ENCODE data around the gene SLC25A4.
"Not testable (repeated sequence)": the region's sequence is repeated elsewhere in the genome, so short reads cannot be mapped to it uniquely, and the experiment has no call there.

The SLC25A4 gene

GRCh38 chr4:185194924-185195888, 52.1 kb downstream of the SLC25A4 start:
- TF ChIP-seq CTCF (conservative IDR thresholded peaks at IDR 0.05; ENCODE audit: low read length), result no peak
- DNase-seq (ENCODE audit: low read depth), result no peak
- H3K4me3 ChIP-seq (ENCODE audit: low read length), result no peak overlapping the region

GRCh38 chr4:185196437-185196836, 53.4 kb downstream of the SLC25A4 start:
- H3K4me3 ChIP-seq (ENCODE audit: low read length), result no peak overlapping the region
- DNase-seq (ENCODE audit: low read depth), result no peak
- no peak for TF ChIP-seq CTCF (conservative IDR thresholded peaks at IDR 0.05; ENCODE audit: low read length)

- DNase-seq (ENCODE audit: low read depth); H3K4me3 ChIP-seq (ENCODE audit: low read length): not testable (repeated sequence)
Observed at GRCh38 chr4:185198189-185198588, 55.1 kb downstream of the SLC25A4 start.

All from AG10803 (cell line).